Measurements from ENCODE around the gene CDC6.

CDC6 gene

GRCh38 chr17:40312131-40312731 lies 24.6 kb downstream of the CDC6 start:
- DNase-seq = no peak

DNA sequence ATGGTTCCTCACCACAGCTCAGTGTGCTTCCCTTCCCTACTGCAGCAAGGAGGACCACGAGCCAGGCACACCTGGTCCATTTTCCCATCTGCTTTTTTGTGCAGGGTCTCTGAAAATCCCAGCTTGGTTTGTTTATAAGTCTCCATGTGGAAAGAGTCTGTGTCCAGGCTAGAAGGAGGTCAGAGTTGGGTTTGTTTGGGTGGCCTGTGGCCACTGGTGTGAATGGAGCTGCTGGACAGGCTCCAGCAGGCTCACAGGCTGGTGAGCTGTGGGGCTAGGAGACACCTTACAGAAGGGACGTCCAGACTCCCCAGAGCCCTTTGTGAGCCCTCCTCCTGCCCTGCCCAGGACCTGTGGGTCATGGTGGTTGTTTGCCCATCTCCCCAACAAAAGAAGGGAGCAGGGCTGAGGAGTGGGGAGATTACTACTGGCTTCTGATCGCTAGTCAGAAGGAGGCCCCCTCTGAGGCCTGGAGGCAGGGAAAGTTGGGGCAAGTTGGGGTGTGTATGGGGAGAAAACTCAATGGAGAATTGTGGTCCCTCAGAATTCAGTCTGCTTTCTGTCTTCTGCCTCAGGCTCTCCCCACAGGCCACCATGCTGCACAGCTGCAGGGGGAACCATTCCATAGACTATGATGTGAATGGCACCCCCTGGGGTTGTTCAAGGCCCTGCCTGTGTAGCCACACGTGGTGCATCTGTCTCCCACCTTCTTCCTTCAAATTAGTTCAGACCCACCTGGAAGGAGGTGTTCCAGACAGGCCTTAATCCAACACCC lies 25.4 kb downstream of the CDC6 start:
- DNase-seq = no peak

- DNase-seq = no peak
Observed at GRCh38 chr17:40313668-40314583, 26.2 kb downstream of the CDC6 start.

DNA sequence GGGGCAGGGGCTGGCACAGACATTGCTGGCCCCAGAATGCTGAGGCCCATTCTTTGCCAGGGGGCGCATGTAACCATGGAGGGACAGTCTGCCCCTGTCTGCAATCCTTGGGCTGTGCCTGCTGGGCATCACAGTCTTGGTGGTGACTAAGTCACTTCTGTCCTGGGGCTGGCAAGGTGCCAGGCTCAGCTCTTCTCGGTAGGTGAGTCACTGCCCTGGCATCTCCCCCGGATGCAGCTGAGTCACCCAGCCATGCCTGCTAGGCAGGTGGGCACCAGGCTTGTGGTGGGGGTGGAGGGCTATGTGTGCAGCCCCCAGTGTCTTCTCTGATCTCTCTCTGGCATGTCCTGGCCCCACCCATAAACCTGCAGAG lies 26.9 kb downstream of the CDC6 start:
- peak; percentile 91 for DNase-seq

- DNase-seq = no peak
Observed at GRCh38 chr17:40315206-40315605, 27.5 kb downstream of the CDC6 start.

DNA sequence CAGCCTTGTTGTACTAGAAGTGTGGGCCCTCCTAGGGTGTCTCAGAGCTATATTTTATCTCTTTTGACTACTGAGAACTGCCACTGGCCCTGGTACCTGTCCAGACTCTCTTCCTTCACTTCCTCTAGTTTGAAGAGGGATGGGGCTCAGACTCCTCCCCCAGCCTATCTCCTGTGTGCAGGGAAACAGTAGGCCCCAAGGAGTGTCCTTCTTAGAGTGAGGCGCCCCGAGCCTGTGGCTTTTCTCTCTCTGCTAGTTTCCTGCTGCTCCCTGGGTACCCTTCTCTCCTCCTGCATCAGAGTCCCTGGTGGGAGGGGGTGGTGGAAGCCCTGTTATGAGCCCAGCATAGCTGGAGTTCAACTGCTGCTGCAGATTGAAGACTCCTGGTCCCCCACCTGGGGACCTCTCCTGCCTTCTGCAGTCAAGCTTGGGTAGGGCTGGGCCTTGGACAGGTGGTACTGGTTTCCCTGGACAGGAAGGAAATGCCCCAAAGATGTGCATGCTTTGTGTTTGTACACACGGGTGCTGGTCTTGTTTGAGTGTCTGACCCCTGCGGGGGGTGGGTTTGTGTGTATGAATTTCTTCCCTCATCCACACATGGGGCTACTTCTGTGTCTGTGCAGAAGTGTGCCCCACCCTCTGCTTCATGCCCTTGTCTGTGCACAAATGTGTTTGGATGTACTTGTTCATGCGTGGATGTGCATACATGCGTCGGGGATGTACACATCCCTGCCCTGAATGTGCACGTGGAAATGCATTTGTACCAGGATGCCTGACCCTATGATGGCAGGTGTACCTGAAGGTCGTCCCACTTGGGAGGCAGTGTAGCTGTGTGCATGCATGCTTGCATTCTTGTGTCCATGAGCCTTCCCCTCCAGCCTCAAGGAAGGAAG lies 28.2 kb downstream of the CDC6 start:
- DNase-seq = peak; percentile 82

- peak; percentile 14 for DNase-seq
Observed at GRCh38 chr17:40316571-40317344, 29.1 kb downstream of the CDC6 start.

- peak; percentile 82 for DNase-seq
Observed at GRCh38 chr17:40317345-40317873, 29.7 kb downstream of the CDC6 start.

DNA sequence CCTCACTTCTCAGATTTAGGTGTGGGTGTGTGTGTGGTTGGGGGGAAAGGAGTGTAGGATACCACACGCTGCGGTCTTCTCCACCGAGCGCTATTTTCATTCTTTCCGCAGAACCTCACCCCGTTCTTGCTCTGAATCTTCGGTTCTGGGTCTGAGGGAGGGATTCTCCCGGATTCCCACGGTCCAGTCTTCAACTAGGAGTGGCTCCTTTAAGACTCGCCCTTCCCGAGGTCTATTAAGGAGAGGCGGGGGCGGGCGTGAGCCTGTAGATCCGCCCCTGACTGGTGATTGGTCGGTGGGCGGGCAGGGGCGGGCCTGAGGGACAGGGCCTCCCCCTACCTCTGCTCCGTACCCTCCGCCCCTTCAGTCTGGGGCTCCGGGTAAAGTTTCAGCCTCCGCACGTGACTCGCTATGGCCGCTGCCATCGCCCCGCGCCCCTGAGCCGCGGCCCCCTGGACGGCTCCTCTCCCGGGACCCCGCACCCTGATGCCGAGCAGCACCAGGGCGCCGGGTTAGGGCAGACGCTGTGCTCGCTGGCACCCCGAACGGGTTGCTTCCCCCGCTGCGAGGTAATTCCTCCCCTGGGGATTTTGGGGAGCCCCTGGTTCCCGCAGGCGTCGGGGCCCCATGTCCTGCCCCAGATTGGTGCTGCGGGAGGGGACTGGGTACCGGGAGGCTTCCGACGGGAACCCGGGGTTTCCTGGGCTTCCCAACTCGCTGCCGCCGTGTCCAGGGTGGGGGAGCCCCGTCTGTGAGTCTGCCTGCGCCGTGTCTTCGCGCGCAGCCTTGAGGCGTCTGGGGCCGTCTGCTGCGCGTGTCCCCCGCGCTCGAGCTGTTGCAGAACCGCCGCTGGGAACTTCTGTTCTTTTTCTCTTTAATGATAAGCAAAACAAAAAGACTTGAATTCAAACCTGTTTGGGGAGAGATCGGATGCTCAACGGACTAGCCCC lies 30.5 kb downstream of the CDC6 start:
- peak; percentile 98 for DNase-seq

GRCh38 chr17:40318830-40319391 lies 31.2 kb downstream of the CDC6 start:
- DNase-seq = no peak

GRCh38 chr17:40319651-40320540 lies 32.2 kb downstream of the CDC6 start:
- peak; percentile 70 for DNase-seq

GRCh38 chr17:40320756-40321523 lies 33.3 kb downstream of the CDC6 start:
- DNase-seq = peak; percentile 67

GRCh38 chr17:40321524-40321929 lies 33.8 kb downstream of the CDC6 start:
- no peak for DNase-seq

- DNase-seq = no peak
Observed at GRCh38 chr17:40321961-40322357, 34.3 kb downstream of the CDC6 start.

- peak; percentile 99 for DNase-seq
Observed at GRCh38 chr17:40322358-40323315, 35.0 kb downstream of the CDC6 start.
